ENCODE results near the gene SSMEM1. TPM values are rescaled to one million over a fixed set of nuclear protein-coding genes. Genes with fewer than 3 reads are reported as not detected.

The SSMEM1 gene
- total RNA-seq, 4 donors from 2014 or later, result 0.44 TPM; not detected in 3

DNA sequence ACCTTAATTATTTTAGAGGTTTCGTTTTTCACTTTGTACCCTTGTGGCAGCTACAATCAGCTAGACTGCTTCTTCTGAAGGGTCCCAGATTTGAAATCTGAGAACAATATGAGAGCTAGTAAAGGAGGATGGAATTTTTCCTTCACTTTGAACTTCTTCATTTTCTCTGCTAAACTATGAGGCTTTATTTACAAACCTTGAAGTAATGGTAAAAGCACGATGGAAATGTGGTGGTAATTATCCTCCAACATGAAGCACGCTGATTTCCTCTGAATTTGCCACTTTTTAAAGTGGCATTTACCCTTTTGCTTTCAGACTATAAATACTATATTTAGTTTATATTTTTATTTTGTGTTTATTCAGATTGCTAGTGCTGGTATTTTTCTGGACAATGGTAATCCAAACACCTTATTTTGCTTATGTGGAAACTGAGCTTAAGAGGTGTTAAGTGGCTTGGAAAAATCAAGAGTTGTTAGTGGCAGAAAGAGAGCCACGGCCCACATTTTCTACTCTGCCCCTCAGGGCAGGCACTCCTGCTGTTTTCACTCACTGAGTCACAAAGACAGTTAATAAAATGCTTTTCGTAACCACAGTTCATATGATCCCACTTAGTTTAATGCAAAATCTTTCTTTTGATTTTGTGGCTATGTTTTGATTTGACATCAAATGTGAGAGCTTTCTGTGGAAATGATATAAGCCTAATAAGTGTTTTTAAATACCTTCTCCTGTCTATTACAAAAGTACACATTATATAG, 2.7 kb downstream of the SSMEM1 start:
- DNase-seq (ENCODE audit: low spot score) (no peak), ATAC-seq (ENCODE audit: low FRiP score) (no peak)
- TF ChIP-seq CTCF (IDR thresholded peaks at IDR 0.05), result no peak

- ATAC-seq (ENCODE audit: low FRiP score) (no peak), DNase-seq (ENCODE audit: low spot score) (no peak)
- no peak for TF ChIP-seq CTCF (IDR thresholded peaks at IDR 0.05)
These were observed 6.2 kb downstream of the SSMEM1 start for GRCh38 chr7:130213828-130214227.

- DNase-seq (ENCODE audit: low spot score) (no peak), ATAC-seq (ENCODE audit: low FRiP score) (no peak)
- TF ChIP-seq CTCF (IDR thresholded peaks at IDR 0.05), result no peak
These were observed 8.4 kb downstream of the SSMEM1 start for GRCh38 chr7:130216025-130216424.

DNA sequence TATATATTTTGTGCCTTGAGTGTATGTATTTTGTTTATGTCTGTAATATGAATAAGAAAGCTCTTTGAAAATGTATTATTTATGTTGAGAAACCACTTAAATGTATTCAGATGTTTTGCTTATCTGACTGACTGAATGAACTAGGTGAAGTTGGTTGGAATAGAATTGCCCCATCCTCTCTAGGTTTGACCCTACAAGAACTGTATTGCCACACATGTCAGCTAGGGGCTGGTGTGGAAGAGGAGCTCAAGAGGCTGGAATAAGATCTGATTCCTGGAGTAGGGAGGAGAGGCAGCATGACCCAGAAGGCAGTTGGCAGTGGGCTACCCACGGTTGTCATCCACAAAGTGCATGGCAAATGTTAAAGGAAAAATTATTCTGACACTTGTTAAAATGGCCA, 9.1 kb downstream of the SSMEM1 start:
- DNase-seq (ENCODE audit: low spot score), result no peak
- ATAC-seq (ENCODE audit: low FRiP score), result no peak
- TF ChIP-seq CTCF (IDR thresholded peaks at IDR 0.05), result no peak

GRCh38 chr7:130218806-130219620, 11.4 kb downstream of the SSMEM1 start:
- no peak for DNase-seq (ENCODE audit: low spot score)
- no peak for ATAC-seq (ENCODE audit: low FRiP score)
- no peak for TF ChIP-seq CTCF (IDR thresholded peaks at IDR 0.05)

- DNase-seq (ENCODE audit: low spot score), result no peak
- ATAC-seq (ENCODE audit: low FRiP score), result no peak
- TF ChIP-seq CTCF (IDR thresholded peaks at IDR 0.05), result no peak
These were observed 12.2 kb downstream of the SSMEM1 start for GRCh38 chr7:130219871-130220270.
